22Rv1 (cell line): ENCODE data around the gene MAGI1.

ENCODE experiments used
- ZFX ChIP-seq: fragments of 450-650 bp; IDR thresholded peaks from 2 replicates; pipeline ENCODE4 v1.6.1; 2017; ENCODE audit warnings: antibody characterized with exemption, borderline replicate concordance
- TF ChIP-seq, protein P1 (sequence below): fragments of 450-650 bp; IDR thresholded peaks from 2 replicates; pipeline ENCODE4 v1.5.1; 2017; ENCODE audit warnings: mild to moderate bottlenecking

DNA sequence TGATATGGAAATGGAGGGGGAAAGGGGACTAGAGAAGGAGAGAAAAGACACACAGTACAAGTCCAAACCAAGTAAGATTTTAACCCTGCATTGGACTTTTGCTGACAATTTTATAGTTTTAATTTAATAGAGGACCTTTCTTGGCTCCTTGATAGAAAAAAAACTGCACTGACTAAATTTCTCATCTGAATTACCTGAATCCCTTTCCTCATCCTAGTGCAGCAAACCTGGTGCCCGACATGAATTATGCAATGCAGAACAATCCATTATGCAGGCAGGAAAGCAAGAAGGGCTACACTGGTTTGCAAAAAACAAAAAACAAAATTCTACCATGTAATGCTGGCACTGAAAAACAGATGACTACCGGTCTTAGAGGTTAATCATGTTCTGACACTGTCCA is 15.5 kb downstream of the MAGI1 start:
- TF ChIP-seq, protein P1, sequence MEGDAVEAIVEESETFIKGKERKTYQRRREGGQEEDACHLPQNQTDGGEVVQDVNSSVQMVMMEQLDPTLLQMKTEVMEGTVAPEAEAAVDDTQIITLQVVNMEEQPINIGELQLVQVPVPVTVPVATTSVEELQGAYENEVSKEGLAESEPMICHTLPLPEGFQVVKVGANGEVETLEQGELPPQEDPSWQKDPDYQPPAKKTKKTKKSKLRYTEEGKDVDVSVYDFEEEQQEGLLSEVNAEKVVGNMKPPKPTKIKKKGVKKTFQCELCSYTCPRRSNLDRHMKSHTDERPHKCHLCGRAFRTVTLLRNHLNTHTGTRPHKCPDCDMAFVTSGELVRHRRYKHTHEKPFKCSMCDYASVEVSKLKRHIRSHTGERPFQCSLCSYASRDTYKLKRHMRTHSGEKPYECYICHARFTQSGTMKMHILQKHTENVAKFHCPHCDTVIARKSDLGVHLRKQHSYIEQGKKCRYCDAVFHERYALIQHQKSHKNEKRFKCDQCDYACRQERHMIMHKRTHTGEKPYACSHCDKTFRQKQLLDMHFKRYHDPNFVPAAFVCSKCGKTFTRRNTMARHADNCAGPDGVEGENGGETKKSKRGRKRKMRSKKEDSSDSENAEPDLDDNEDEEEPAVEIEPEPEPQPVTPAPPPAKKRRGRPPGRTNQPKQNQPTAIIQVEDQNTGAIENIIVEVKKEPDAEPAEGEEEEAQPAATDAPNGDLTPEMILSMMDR: no peak
- TF ChIP-seq ZFX: no peak
